HG03108 (cell line): ENCODE measurements around the gene RPS10.
"Not testable (repeated sequence)": the region's sequence is repeated elsewhere in the genome, so short reads cannot be mapped to it uniquely, and the experiment has no call there.

ENCODE experiments used
- ATAC-seq: cut with Tn5 transposase; IDR thresholded peaks from one replicate; pipeline ENCODE4 v1.9.1; 2021; ENCODE audit warnings: moderate library complexity; ENCODE audit not compliant: unreplicated experiment

RPS10 gene

DNA sequence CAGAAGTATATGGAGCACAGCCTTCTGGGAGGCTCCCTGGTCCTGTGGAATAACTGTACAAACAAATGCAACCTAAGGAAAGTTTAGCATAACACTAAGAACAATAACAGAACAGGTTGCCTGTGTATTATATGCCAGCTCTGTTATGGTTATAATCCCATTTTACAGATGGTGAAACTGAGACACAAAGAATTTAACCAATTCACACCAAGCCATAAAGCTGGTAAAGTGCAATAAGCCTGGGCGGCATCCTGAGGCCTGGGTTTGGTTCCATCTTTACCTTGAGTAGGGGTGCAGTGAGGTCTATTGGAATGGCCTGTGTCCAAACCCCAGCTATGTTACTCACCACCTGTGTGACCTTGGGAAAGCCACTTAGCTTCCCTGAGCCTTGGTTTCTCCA, 25.3 kb upstream of the RPS10 start:
- no peak for ATAC-seq

DNA sequence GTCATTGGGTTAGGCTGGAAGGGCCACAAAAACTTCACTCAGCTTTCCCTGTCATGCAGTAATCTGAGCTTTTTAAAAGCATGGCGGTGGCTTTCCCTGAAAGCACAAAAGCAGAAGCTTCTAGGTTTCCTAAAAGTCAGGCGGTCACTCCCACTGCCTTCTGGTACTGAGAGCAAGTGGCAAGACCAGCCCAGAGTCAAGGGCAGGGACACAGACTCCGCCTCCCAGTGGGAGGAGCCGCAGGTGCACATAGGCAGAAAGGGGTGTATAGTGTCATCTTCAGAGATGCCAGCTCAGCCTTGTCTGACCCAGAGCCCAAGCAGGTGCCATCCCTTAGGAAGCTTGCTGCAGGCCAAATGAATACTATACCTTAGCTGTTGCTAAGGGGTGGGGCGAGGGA, 22.0 kb upstream of the RPS10 start:
- no peak for ATAC-seq

DNA sequence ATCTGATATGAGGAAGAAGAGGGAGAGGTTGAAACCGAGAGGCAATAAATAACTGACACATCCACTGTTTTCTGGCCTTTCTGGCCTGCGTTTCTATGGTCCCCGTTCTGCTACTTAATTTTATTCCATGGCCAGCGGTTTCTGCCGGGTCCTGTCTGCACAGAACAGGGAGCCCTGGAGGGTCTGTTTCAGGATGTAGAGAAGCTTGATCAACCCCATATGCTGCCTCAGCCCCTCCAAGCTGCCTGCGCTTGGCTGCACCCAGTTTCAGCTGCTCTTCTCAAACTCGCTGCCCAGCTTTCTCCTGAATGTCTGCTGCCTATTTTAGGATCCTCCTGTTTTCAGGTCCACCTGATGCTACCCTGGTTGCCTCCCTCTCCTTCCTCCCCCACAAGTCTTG, 21.5 kb upstream of the RPS10 start:
- ATAC-seq: no peak

DNA sequence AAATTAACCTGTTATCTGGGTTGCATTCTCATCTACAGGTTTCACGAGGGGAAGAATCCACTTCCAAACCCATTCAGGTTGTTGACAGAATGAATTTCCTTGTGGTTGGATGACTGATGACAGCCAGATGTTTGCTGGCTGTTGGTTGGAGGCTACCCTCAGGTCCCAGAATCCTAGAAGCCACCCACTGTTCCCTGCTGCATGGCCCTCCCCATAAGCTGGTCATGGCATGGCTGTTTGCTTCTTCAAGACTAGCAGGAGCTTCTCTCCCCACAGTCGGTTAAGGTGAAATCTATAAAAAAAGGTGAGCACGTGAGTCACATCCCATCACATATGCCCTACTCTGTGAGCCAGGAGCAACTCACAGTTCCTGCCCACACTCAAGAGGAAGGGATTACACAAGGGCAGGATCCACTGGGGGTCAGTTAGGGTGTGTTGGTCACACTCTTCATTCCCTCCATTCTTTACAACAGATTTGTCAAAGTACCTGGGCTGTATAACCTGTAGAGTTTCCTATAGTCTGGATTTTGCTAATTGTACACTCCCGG, 19.5 kb upstream of the RPS10 start:
- ATAC-seq: no peak

DNA sequence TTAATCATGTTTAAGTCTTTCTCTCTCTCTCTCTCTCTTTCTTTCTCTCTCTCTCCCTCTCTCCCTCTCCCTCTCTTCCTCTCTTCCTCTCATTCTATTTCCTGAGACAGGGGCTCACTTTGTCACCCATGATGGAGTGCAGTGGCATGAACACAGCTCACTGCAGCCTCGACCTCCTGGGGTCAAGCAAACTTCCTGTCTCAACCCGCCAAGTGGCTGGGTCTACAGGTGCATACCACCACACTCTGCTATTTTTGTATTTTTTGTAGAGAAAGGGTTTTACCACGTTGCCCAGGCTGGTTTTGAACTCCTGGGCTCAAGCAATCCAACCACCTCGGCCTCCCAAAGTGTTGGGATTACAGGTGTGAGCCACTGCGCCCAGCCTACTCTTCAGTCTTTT, 15.7 kb upstream of the RPS10 start:
- ATAC-seq: no peak

DNA sequence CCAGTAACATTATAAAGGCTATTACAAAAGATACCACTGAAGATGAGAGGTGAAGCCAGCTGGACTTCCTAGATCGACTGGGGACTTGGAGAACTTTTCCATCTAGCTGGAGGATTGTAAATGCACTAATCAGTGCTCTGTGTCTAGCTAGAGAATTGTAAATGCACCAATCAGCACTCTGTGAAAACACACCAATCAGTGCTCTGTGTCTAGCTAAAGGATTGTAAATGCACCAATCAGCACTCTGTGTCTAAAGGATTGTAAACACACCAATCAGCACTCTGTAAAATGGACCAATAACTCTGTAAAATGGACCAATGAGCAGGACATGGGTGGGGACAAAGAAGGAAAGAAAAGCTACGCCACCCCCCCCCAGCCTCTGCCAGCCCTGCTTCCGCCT, 13.6 kb upstream of the RPS10 start:
- no peak for ATAC-seq

DNA sequence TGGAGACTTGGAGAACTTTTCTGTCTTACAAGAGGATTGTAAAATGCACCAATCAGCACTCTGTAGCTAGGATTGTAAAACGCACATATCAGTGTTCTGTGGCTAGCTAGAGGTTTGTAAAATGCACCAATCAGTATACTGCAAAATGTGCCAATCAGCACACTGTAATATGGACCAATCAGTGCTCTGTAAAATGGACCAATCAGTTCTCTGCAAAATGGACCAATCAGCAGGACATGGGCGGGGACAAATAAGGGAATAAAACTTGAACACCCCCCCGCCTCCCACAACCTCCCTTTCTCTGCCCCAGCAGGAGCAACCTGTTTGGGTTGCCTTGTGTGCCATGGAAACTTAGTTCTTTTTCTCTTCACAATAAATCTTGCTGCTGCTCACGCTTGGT, 12.8 kb upstream of the RPS10 start:
- ATAC-seq: no peak

DNA sequence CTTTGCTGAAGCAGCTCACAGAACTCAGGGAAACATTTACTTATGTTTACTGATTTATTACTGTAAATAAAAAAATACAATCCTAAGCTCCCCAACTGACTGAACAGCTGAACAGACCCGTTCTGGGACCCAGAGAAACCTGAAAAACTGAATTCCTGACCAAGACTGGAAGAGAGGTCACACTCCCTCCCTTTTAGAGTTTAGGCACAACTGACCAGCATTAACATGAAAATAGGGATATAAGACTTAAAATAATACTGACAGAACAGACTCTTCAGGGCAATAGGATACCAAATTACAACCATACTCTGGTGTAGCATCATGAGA, 11.7 kb upstream of the RPS10 start:
- ATAC-seq: no peak

DNA sequence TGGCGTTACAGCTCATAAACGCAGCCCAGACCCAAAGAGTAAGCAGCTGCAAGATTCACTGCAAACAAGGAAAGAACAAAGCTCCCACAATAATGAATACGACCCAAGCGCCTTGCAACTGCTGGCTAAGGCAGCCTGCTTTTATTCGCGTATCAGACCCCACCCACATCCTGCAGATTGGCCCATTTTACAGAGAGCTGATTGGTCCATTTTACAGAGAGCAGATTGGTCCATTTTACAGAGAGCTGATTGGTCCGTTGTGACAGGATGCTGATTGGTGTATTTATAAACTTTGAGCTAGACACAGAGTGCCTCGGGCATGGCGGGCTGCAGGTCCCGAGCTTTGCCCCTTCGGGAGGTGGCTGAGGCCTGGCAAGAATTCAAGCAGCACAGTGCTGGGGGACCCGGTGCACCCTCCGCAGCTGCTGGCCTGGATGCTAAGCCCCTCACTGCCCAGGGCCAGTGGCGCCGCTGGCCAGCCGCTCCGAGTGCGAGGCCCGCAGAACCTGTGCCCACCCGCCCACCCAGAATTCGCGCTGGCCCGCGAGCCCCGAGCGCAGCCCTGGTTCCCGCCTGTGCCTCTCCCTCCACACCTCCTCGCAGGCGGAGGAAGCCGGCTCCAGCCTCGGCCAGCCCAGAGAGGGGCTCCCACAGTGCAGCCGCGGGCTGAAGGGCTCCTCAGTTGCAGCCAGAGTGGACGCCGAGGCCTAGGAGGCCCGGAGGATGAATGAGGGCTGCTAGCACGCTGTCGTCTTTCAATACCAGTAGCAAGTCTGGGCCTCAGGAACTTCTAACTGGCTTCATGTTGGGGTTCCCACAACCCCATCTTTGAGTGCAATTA, 11.2 kb upstream of the RPS10 start:
- ATAC-seq: no peak

DNA sequence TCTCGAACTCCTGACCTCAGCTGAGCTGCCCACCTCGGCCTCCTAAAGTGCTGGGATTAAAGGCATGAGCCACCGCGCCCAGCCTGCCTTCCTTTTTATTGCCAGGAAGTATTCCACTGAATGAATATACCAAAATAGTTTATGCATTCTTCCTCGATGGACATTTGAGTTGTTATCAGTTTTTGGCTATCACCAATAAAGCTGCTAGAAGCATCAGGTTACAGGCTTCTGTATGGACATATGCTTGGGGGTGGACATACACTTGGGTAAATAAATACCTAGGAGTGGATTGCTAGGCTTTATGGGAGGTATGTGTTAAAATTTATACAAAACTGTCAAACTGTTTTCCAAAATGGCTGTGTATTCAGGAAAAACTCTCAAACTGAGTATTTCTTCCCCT, 10.0 kb upstream of the RPS10 start:
- ATAC-seq: no peak

DNA sequence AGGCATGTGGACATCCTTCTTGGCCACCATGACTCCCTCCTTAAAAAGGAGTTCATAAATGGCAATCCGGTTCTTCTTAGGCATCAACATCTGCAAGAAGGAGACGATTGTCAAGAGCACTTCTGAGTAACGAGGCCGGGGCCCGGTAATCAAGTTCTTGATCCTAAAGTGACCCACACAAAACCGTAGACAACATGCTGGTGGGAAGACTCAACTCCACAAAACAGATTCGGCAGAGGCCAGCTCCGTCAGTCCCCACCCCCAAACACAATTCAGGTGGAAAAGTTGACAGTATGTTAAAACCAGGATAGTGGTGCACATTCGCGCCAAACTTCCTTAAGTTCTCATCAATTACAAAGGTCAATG, 754 bp downstream of the RPS10 start:
- no peak for ATAC-seq

DNA sequence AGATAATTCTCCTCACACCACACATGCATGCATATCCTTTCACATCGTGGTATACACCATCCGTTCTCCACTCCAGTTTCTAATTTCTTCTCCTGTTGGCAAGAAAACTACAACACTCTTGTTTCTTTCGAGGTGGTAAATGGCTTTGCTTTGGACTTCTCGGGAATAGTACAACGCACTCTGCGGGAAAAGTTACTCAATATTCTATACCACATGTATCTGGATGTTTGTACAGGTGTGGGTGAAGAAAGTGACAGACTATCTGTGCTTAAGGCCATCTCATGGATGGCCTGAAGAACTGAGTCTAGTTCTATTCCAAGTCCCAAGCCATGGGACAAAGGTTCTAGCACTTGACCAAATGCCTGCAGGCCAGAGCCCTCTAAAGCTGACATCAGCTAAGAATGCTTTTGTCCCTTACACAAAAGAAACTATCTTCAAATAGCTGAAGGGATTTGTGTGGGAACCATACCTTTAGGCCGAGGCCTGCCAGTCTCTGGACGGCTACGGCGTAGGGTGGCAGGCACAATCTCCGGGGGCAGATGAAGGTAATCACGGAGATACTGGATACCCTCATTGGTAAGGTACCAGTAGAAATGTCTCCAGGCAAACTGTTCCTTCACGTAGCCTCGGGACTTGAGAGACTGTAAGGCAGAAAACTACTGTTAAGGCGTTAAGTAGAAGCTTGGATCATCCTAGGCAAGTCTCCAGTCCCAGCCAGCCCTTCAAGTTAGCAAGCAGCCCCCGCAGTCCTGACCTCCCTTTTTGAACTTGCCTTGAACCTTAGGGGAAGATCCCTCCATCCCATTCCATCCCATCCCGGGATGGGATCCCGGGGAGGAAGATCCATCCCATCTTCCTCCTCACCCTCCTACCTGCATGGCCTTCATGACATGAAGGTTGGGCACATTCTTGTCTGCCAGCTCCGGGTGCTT, 1.4 kb downstream of the RPS10 start:
- ATAC-seq: no peak

DNA sequence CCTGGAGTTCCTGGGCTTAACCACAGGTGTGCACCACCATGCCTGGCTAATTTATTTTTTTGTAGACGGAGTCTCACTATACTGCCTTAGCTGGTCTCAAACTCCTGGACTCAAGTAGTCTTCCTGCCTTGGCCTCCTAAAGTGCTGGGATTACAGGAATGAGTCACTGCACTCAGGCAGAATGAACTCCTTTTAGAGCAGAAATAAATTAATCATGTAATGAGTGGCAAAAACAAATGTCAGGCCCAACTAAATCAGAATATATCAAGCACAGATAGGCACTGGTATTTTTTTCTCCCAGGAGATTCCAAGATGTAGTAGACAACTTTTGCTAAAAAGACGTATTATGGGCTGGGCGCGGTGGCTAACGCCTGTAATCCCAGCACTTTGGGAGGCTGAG, 2.6 kb downstream of the RPS10 start:
- no peak for ATAC-seq

DNA sequence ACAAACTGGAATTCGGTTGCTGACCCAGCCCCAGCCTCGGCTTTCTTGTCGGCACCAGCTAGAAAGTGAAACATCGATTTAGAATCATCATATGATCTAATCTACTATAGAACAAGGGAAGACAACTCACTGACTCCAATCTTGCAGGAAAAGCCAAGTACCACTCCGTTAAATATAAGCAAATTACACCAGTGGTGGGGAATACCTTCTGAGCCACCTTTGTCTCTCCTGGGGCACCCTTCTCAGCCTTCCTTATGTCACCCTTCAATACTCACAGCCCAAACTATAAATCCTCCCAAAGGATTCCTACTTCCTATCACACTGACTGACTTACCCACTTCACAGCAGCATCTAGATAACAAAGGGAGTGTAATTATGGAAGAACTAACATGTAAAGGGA, 7.5 kb downstream of the RPS10 start:
- ATAC-seq: no peak

DNA sequence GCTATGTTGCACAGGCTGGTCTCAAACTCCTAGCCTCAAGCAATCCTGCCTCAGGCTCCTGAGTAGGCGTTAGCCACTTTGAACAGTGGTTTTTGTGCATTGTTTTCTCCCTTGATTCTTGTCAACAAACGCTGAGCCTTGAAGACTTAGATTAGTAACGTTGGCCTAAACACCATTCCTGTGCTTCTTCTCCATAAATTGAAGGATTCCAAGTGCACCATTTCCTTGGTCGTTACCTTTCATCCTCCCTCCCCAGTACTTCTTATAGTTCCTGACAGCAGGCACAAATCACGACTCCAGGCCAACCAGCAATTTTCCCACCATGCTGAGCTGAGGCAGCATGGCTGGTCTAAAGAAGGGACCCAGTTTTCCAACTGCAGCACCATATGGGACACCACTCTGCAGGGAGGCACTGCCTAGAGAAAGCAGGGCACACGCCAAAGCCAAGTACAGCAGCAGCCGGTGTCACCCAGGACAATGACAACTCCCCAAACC, 8.9 kb downstream of the RPS10 start:
- no peak for ATAC-seq

DNA sequence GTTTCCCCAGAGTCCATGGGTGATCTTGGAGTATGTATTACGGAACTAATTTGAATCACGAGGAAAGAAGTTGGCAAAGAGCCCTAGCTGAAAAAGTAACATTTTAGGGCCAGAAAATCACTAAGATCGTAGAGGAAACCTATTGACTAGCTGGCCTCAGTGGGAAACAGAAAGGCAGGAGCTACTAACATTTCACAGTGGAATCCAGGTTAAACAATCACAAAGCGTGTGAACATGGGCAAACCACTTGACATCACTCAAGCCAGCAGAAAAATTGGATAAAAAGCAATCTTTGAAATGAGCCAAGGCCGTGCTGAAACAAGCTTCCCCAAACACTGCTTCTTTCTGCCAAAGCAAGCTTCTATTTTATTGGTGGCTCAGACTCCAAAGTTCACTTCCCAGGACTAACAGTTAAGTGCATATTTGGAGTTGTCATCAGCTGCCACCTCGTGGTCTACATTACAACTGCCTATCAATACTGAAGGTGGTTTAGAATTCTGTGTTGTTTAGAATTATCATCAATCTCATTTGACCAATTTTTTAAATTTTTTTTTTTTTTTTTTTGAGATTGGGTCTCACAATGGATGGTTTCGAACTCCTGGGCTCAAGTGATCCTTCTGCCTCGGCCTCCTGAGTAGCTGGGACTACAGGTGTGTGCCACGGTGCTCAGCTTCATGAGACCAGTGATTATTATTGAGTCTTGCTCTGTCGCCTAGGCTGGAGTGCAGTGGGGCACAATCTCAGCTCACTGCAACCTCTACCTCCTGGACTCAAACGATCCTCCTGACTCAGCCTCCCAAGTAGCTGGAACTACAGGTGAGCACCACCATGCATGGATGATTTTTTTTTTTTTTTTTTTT, 10.6 kb downstream of the RPS10 start:
- no peak for ATAC-seq

DNA sequence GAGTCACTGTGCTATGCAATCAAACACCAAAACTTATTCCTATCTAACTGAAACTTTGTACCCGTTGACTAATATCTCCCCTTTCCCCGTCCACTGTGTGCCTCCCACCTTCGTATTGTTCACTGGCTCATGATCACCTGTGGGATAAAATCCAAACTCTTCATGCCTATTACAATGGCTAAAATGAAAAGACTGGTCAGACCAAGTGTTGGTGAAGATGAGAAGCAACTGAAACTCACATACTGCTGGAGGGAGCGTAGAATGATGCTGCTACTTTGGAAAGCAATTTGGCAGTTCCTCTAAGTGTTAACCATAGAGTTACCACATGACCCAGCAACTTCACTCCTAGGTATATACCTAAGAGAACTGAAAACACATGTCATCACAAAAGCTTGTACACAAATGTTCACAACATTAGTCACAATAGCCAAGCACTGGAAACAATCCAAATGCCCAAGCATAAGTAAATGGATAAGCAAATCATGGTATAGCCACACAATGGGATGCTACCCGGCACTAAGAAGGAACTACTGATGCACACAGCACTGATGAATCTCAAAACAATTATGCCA, 13.1 kb downstream of the RPS10 start:
- no peak for ATAC-seq

DNA sequence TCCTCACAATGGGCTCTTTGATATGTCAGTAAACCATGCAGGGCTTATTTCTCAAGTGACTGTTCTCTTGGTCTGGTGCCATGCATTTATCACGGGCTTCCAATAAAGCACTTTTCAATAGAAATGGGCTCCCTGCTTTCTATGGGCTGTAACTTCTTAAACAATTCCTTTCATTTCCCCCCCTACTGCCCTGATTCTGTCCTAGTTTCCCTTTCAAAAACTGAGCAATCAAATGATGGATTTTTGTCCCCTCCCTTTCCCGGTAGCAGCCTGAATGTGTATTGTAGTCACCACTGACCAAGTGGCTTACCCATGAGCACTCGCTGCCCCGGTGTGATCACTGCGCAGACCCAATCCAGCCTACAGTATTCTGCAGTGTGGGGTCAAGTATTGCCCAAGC, 13.9 kb downstream of the RPS10 start:
- ATAC-seq: no peak

DNA sequence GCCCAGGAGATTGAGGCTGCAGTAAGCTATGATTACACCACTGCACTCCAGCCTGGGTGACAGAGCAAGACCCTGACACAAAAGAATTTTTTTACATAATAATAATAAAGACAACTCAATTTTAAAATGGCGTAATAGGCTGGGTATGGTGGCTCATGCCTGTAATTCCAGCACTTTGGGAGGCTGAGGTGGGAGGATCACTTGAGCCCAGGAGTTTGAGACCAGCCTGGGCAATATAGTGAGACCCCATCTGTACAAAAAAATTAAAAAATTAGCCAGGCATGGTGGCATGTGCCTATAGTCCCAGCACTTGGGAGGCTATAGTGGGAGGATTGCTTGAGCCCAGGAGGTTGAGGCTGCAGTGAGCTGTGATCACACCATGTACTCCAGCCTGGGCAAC, 18.0 kb downstream of the RPS10 start:
- ATAC-seq: not testable (repeated sequence)

DNA sequence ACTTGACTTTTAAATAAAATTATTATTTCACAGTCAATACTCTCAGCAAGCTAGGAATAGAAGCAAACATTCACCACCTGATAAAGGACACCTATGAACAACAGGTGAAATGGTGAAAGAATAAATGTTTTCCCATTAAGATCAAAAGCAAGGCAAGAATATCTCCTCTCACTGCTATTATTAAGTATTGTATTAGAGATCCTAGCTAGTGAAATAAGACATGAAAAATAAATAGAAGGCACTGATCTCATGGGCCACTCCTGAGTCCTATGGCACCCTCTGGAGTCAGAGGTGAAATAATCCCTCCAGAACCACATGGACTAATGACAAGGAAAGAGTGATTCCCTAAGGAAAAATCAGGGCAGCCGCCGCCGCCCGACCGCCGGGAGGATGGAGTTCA, 29.4 kb downstream of the RPS10 start:
- ATAC-seq: no peak

DNA sequence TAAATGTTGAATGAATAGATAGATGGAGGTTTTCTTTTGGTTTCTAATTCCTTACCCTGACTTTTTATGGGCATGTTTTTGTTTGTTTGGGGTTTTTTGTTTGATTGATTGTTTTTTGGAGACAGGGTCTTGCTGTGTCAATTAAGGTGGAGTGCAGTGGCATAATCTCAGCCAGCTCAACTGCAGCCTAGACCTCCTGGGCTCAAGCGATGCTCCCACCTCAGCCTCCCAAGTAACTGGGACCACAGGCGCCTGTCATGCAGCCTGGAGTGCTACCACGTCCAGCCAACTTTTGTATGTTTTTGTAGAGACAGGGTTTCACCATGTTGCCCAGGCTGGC, 31.9 kb downstream of the RPS10 start:
- no peak for ATAC-seq
